ENCODE data around the gene NUDCD2. TPM values are rescaled to one million over a fixed set of nuclear protein-coding genes. Genes with fewer than 3 reads are reported as not detected.

The NUDCD2 gene
- total and polyA plus RNA-seq, 7 donors = 3.8 to 26.3 (median 14.8) TPM

DNA sequence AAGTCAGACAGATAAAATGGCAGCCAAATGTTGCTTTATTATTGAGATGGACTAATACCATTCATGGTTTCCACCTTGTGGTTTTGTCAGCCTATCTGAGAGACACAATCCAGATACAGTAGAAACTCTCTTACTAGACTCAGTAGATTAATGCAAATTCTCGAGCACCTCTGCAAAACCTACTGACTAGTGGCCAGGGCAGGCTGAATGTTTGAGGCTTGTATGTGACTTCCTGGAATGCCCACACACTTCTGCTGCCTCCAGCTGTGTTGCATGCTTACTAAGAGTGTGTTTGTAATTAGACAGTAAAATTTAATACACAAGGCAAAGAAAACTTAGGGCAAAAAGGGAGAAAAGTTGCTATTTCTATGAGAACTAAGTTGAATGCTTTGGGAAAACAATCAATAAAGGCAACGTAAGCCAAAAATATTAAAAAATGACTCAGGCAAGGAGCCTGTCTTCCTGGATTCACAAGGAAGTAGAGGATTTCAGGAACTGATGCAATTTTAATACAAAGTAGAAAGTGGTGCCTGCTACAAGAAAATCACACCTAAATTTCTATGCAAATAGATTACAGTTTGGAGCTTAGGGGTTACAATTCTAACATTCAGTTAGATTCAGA, 52.8 kb downstream of the NUDCD2 start:
- WGBS, 3 donors = 44 to 50% (median 48%) methylated on average over 2 of the region's 2 CpGs
- TF ChIP-seq, protein P1, sequence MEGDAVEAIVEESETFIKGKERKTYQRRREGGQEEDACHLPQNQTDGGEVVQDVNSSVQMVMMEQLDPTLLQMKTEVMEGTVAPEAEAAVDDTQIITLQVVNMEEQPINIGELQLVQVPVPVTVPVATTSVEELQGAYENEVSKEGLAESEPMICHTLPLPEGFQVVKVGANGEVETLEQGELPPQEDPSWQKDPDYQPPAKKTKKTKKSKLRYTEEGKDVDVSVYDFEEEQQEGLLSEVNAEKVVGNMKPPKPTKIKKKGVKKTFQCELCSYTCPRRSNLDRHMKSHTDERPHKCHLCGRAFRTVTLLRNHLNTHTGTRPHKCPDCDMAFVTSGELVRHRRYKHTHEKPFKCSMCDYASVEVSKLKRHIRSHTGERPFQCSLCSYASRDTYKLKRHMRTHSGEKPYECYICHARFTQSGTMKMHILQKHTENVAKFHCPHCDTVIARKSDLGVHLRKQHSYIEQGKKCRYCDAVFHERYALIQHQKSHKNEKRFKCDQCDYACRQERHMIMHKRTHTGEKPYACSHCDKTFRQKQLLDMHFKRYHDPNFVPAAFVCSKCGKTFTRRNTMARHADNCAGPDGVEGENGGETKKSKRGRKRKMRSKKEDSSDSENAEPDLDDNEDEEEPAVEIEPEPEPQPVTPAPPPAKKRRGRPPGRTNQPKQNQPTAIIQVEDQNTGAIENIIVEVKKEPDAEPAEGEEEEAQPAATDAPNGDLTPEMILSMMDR (IDR thresholded peaks at IDR 0.05) = no peak
- H3K27ac ChIP-seq = no peak overlapping the region
- no peak for DNase-seq
- ATAC-seq = no peak
- no peaks in the 10 kb centered on the region for H3K4me1 ChIP-seq
- H3K9me3 ChIP-seq = no peaks in the 10 kb centered on the region
- H3K36me3 ChIP-seq (ENCODE audit: insufficient read depth in 1 of 2, low read depth in 1 of 2) = no peaks in the 10 kb centered on the region
- no peaks in the 10 kb centered on the region for H3K27me3 ChIP-seq (ENCODE audit: insufficient read depth in 3 of 3, low read length in 2 of 3)
- no peak overlapping the region for H3K4me3 ChIP-seq
- intact Hi-C loops (cut with DNase I) = no loop called here

DNA sequence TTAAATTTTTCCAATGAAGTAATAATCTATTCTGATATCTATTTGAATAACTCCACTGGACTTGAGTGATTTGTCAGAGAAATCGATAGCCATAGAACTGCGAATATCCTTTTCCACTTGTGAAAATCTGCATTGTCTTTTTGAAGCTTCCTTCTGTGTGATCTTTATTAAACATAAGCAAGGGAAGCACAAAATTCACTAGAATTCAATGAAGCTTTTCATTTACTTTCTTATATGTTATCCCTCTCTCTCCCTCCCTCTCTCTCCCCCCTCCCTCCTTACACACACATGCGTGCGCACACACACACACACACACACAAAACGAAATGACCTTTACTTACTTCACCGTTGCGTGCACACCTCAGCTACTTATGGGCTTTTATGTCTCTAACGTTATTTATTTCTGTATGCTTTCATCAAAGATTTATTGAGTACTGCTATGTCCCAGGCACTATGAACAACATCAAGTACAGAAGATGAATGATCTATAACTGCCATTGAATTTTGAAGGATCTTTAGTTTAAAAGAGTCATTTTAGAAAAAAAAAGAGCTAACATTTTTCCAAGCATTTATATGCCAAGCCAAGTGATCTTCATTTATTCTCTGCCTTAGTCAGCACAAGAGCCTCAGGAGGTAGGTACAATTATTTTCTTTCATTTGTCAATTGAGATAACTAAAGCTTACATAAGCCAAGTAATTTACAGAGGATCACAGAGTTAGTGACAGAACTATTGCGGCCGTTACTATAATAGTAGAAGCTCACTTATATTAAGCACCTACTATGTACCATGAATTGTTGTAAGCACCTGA, 55.3 kb downstream of the NUDCD2 start:
- no peak for DNase-seq
- no peak overlapping the region for H3K4me3 ChIP-seq
- no peaks in the 10 kb centered on the region for H3K27me3 ChIP-seq (ENCODE audit: insufficient read depth in 3 of 3, low read length in 2 of 3)
- H3K27ac ChIP-seq = no peak overlapping the region
- H3K9me3 ChIP-seq = no peaks in the 10 kb centered on the region
- no peak for ATAC-seq
- whole genome bisulfite sequencing, 3 donors = 63 to 74% (median 69%) methylated on average over 10 of the region's 10 CpGs
- H3K36me3 ChIP-seq (ENCODE audit: insufficient read depth in 1 of 2, low read depth in 1 of 2) = no peaks in the 10 kb centered on the region
- intact Hi-C loops (cut with DNase I) = no loop called here
- TF ChIP-seq, protein P1 (IDR thresholded peaks at IDR 0.05) = no peak
- no peaks in the 10 kb centered on the region for H3K4me1 ChIP-seq

DNA sequence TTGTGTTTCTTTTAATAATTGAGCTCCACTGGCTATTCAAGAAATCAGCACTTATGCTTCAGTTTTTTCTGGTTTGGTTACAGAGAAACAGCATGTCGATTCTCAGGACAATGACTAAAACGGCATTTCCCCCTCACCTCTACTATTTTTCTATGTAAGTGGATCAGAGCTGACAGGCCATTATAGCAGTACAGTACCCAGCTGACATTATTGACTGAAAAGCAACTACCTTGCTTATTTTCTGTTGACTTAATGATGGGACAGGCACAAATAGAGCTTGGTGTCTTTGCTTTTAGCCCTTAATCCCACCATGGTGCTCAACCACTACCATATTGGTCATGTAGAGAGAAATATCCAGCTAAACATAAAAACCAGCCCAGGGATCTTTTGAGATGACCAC, 57.9 kb downstream of the NUDCD2 start:
- ATAC-seq = no peak
- TF ChIP-seq, protein P1 (IDR thresholded peaks at IDR 0.05) = no peak
- DNase-seq = no peak
- no peaks in the 10 kb centered on the region for H3K4me1 ChIP-seq
- no peak overlapping the region for H3K4me3 ChIP-seq
- H3K36me3 ChIP-seq (ENCODE audit: insufficient read depth in 1 of 2, low read depth in 1 of 2) = no peaks in the 10 kb centered on the region
- H3K27me3 ChIP-seq (ENCODE audit: insufficient read depth in 3 of 3, low read length in 2 of 3) = no peaks in the 10 kb centered on the region
- H3K27ac ChIP-seq = no peak overlapping the region
- intact Hi-C loops (cut with DNase I) = no loop called here
- 71 to 74% (median 74%) methylated on average over 2 of the region's 2 CpGs for WGBS, 3 donors
- H3K9me3 ChIP-seq = no peaks in the 10 kb centered on the region

DNA sequence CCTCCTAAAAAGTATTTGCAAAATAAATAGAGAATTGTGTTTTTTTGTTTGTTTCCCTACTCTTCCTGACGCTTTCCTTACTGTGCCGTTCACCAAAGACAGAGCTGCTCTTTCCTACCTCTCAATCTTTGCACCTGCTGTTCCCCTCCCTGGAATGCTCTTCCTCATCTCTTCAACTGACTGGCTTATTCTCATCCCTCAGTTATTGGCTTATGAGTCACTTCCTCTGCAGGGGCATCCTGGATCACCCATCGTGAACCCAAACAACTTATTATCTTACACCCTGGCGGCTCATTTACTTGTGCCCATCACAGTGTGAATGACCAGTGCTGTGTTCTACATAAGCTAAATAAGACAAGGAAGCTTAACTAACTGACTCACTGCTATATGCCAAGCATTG, 58.6 kb downstream of the NUDCD2 start:
- WGBS, 3 donors = 61 to 66% (median 64%) methylated on average over 4 of the region's 4 CpGs
- no peak overlapping the region for H3K4me3 ChIP-seq
- no peaks in the 10 kb centered on the region for H3K9me3 ChIP-seq
- H3K36me3 ChIP-seq (ENCODE audit: insufficient read depth in 1 of 2, low read depth in 1 of 2) = no peaks in the 10 kb centered on the region
- DNase-seq (no peak), ATAC-seq (no peak)
- H3K4me1 ChIP-seq = no peaks in the 10 kb centered on the region
- H3K27me3 ChIP-seq (ENCODE audit: insufficient read depth in 3 of 3, low read length in 2 of 3) = no peaks in the 10 kb centered on the region
- H3K27ac ChIP-seq = no peak overlapping the region
- TF ChIP-seq, protein P1 (IDR thresholded peaks at IDR 0.05) = no peak
- intact Hi-C loops (cut with DNase I) = no loop called here

Measured in psoas muscle (tissue), 8 donors.